ENCODE results near the gene KCTD10.

GRCh38 chr12:109463756-109464155, 13.3 kb downstream of the KCTD10 start:
- TF ChIP-seq CTCF (IDR thresholded peaks at IDR 0.05) = no peak
- no peak for TF ChIP-seq POLR2A (IDR thresholded peaks at IDR 0.05)
- TF ChIP-seq POLR2AphosphoS5 (IDR thresholded peaks at IDR 0.05) = no peak

Data from prostate gland (tissue), 2 donors.